Mucosa of descending colon (tissue), 3 donors: ENCODE results near the gene NDUFAF4. TPM values are rescaled to one million over a fixed set of nuclear protein-coding genes. Genes with fewer than 3 reads are reported as not detected.
A peak's percentile ranks its signal among the peaks of the same experiment; 100 is the strongest.

Experiments used
- ATAC-seq: fragments of 200-7000 bp; cut with Tn5 transposase; one replicate; pipeline ENCODE4 v1.9.1; 2020; ENCODE audit warnings: mild to moderate bottlenecking, moderate library complexity
- DNase-seq, 3 donors: peaks; one replicate each; pipeline ENCODE4 v3.0.0-alpha.2; 2020
- H3K36me3 ChIP-seq: fragments of 200-600 bp; one replicate; pipeline ENCODE4 v1.8.0; 2021; ENCODE audit warnings: low read depth, mild to moderate bottlenecking
- H3K4me1 ChIP-seq: fragments of 200-600 bp; one replicate; pipeline ENCODE4 v1.8.0; 2021; ENCODE audit warnings: low read depth, mild to moderate bottlenecking
- H3K4me3 ChIP-seq: fragments of 200-600 bp; one replicate; pipeline ENCODE4 v1.8.0; 2021; ENCODE audit warnings: mild to moderate bottlenecking
- H3K9me3 ChIP-seq: fragments of 200-600 bp; one replicate; pipeline ENCODE4 v1.8.0; 2021; ENCODE audit warnings: mild to moderate bottlenecking
- intact Hi-C, 2 donors: fragments of 100-400 bp; cut with DNase I in 1 of 2; cut with micrococcal nuclease in 1 of 2; formaldehyde crosslinking; loops; one replicate each; pipeline versions ENCODE4 v1.11.0 to v1.11.1; 2022; cut with DNase I, micrococcal nuclease
- total RNA-seq, 3 donors: library from RNA; stranded (reverse); fragmentation: NEBNext Ultra II Directional in 2 of 3; extraction: Animal tissue kit (Norgen Biotek cat#: 25700) in 2 of 3; gene quantifications; one replicate each; pipeline versions ENCODE4 v1.2.1 to v1.2.4, GENCODE V29; 2021 to 2023
- TF ChIP-seq, protein P1 (sequence below): fragments of 200-600 bp; IDR thresholded peaks from one replicate; pipeline ENCODE4 v1.8.0; 2022; ENCODE audit warnings: antibody characterized with exemption, mild to moderate bottlenecking
- donor health status: DM: no; HTN: no; CAD: no; lungs with moderate emphysema.
- donor health status: DM: no; HTN: no; CAD: no.
- donor health status: DM: no; HTN: yes; CAD: no.

NDUFAF4 gene
- total RNA-seq, 3 donors from 2014 or later: 34.1 to 39.7 (median 37.0) TPM

GRCh38 chr6:96899451-96899998, 1.8 kb upstream of the NDUFAF4 start:
- H3K4me3 ChIP-seq: no peak overlapping the region
- H3K9me3 ChIP-seq: no peaks in the 10 kb centered on the region
- no peak for DNase-seq
- peaks cover 11% of the 10 kb centered on the region for H3K4me1 ChIP-seq
- ATAC-seq: no peak
- TF ChIP-seq, protein P1, sequence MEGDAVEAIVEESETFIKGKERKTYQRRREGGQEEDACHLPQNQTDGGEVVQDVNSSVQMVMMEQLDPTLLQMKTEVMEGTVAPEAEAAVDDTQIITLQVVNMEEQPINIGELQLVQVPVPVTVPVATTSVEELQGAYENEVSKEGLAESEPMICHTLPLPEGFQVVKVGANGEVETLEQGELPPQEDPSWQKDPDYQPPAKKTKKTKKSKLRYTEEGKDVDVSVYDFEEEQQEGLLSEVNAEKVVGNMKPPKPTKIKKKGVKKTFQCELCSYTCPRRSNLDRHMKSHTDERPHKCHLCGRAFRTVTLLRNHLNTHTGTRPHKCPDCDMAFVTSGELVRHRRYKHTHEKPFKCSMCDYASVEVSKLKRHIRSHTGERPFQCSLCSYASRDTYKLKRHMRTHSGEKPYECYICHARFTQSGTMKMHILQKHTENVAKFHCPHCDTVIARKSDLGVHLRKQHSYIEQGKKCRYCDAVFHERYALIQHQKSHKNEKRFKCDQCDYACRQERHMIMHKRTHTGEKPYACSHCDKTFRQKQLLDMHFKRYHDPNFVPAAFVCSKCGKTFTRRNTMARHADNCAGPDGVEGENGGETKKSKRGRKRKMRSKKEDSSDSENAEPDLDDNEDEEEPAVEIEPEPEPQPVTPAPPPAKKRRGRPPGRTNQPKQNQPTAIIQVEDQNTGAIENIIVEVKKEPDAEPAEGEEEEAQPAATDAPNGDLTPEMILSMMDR: no peak
- intact Hi-C loops: loop anchor here in 1 of 2 donors (5.0 to 10.0 kb wide), 2 partner anchors 153 to 375 kb away; partner anchors contain the start of gene UFL1
- H3K36me3 ChIP-seq: no peaks in the 10 kb centered on the region

DNA sequence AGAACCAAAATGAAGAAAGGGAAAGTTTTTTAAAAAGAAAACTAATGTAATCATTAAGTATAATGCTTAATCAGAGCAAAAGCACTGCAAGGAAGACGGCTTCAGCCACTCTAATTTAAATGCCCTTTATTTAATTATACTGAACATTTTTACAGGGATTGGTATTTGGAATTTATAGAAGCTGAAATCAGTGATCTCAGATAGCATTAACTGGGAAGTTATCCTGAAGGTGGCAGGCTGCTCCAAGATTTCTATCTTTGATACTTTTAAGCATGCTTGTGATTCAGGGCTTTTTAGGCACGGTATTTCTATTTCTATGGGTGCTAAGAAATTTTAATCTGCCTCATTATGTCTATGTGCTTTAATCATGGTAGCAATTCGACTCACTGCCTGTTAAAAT, 1.3 kb upstream of the NDUFAF4 start:
- no peak for ATAC-seq
- H3K4me3 ChIP-seq: no peak overlapping the region
- no peaks in the 10 kb centered on the region for H3K9me3 ChIP-seq
- H3K4me1 ChIP-seq: peaks cover 11% of the 10 kb centered on the region
- no peaks in the 10 kb centered on the region for H3K36me3 ChIP-seq
- intact Hi-C loops: loop anchor here in 1 of 2 donors (5.0 to 10.0 kb wide), 2 partner anchors 153 to 374 kb away; partner anchors contain the start of gene UFL1
- DNase-seq: peak in 1 of 3 donors; percentile 78
- TF ChIP-seq, protein P1: no peak

- TF ChIP-seq, protein P1: no peak
- ATAC-seq (no peak), DNase-seq (no peak)
- Histone ChIP-seq H3K36me3 (no peaks in the 10 kb centered on the region), H3K9me3 (no peaks in the 10 kb centered on the region), H3K4me1 (peaks cover 11% of the 10 kb centered on the region), H3K4me3 (peak overlapping the region; percentile 86)
- intact Hi-C loops: loop anchor here in 1 of 2 donors (5.0 to 10.0 kb wide), 2 partner anchors 154 to 374 kb away; partner anchors contain the start of gene UFL1
These were observed 655 bp upstream of the NDUFAF4 start for GRCh38 chr6:96898241-96898851.

- H3K36me3 ChIP-seq: no peaks in the 10 kb centered on the region
- no peak overlapping the region for H3K4me3 ChIP-seq
- H3K9me3 ChIP-seq: no peaks in the 10 kb centered on the region
- TF ChIP-seq, protein P1: no peak
- DNase-seq (no peak), ATAC-seq (no peak)
- intact Hi-C loops: no loop called here
- no peaks in the 10 kb centered on the region for H3K4me1 ChIP-seq
These were observed 8.5 kb downstream of the NDUFAF4 start for GRCh38 chr6:96889146-96889545.

- TF ChIP-seq, protein P1: no peak
- H3K4me1 ChIP-seq: no peaks in the 10 kb centered on the region
- ATAC-seq (no peak), DNase-seq (no peak)
- H3K4me3 ChIP-seq: no peak overlapping the region
- intact Hi-C loops: no loop called here
- no peaks in the 10 kb centered on the region for H3K9me3 ChIP-seq
- no peaks in the 10 kb centered on the region for H3K36me3 ChIP-seq
These were observed 8.9 kb downstream of the NDUFAF4 start for GRCh38 chr6:96888745-96889144.
